GM23248 (cell line): Measurements from ENCODE around the gene GPANK1. TPM values are rescaled to one million over a fixed set of nuclear protein-coding genes. Genes with fewer than 3 reads are reported as not detected.

Experiments used
- DNase-seq: peaks from one replicate; pipeline ENCODE4 v3.0.0-alpha.2; 2015
- H2AFZ ChIP-seq: fragments of 200-600 bp; sonication (generic); 2 replicates; pipeline ENCODE4 v1.6.1; 2016; ENCODE audit warnings: antibody characterized with exemption
- H3F3A ChIP-seq: fragments of 200-600 bp; sonication (generic); 2 replicates; pipeline ENCODE4 v1.6.1; 2016; ENCODE audit warnings: mild to moderate bottlenecking, antibody characterized with exemption, mixed run types; ENCODE audit not compliant: insufficient read depth
- H3K27ac ChIP-seq: fragments of 200-600 bp; sonication (generic); 2 replicates; pipeline ENCODE4 v1.5.1; 2016; ENCODE audit warnings: mild to moderate bottlenecking
- H3K27me3 ChIP-seq: fragments of 200-600 bp; sonication (generic); replicated peaks from 2 replicates; pipeline ENCODE4 v1.6.1; 2016; ENCODE audit warnings: mild to moderate bottlenecking; ENCODE audit not compliant: insufficient read depth
- H3K36me3 ChIP-seq: fragments of 200-600 bp; sonication (generic); 2 replicates; pipeline ENCODE4 v1.6.1; 2016; ENCODE audit warnings: low read depth, mild to moderate bottlenecking
- H3K4me1 ChIP-seq: fragments of 200-600 bp; sonication (generic); 2 replicates; pipeline ENCODE4 v1.6.1; 2016; ENCODE audit warnings: mild to moderate bottlenecking; ENCODE audit not compliant: insufficient read depth
- H3K4me2 ChIP-seq: fragments of 200-600 bp; sonication (generic); one replicate; pipeline ENCODE4 v1.6.1; 2016; ENCODE audit warnings: mild to moderate bottlenecking; ENCODE audit not compliant: unreplicated experiment
- H3K4me3 ChIP-seq: fragments of 200-600 bp; sonication (generic); 2 replicates; pipeline ENCODE4 v1.5.1; 2016; ENCODE audit warnings: mild to moderate bottlenecking
- H3K79me2 ChIP-seq: fragments of 200-600 bp; sonication (generic); 2 replicates; pipeline ENCODE4 v1.6.1; 2016; ENCODE audit warnings: mild to moderate bottlenecking; ENCODE audit not compliant: insufficient read depth
- H3K9ac ChIP-seq: fragments of 200-600 bp; sonication (generic); 2 replicates; pipeline ENCODE4 v1.6.1; 2016; ENCODE audit warnings: mild to moderate bottlenecking
- H3K9me2 ChIP-seq: fragments of 200-600 bp; sonication (generic); 2 replicates; pipeline ENCODE4 v1.6.1; 2016; ENCODE audit warnings: mixed run types, mild to moderate bottlenecking, moderate library complexity; ENCODE audit not compliant: insufficient read depth
- H3K9me3 ChIP-seq: fragments of 200-600 bp; sonication (generic); one replicate; pipeline ENCODE4 v1.6.1; 2017; ENCODE audit warnings: low read depth
- H4K20me1 ChIP-seq: fragments of 200-600 bp; sonication (generic); 2 replicates; pipeline ENCODE4 v1.6.0; 2016; ENCODE audit not compliant: insufficient read depth
- EZH2 ChIP-seq: fragments of 200-600 bp; sonication (generic); IDR thresholded peaks from 2 replicates; pipeline ENCODE4 v1.6.1; 2018; ENCODE audit warnings: antibody characterized with exemption, mild to moderate bottlenecking; ENCODE audit not compliant: insufficient read depth, poor library complexity, severe bottlenecking
- EZH2phosphoT487 ChIP-seq: fragments of 200-600 bp; sonication (generic); IDR thresholded peaks from 2 replicates; pipeline ENCODE4 v1.6.1; 2018; ENCODE audit warnings: antibody characterized with exemption, moderate library complexity, mild to moderate bottlenecking, low read depth; ENCODE audit not compliant: insufficient read depth
- WGBS, 2 experiments: methylation state at CpG; one replicate each; pipeline ENCODE4 v1.1.6; 2015 to 2017; ENCODE audit warnings: low lambda C conversion rate in 2 of 2, low coverage in 1 of 2; ENCODE audit errors: missing lambda C conversion rate in 2 of 2; 5-methylcytosine and 5-hydroxymethylcytosine counted together
- in situ Hi-C: fragments of 300-500 bp; cut with MboI; formaldehyde crosslinking; loops from 2 replicates; pipeline ENCODE4 v1.15.0; 2020
- polyA plus RNA-seq: library from polyadenylated mRNA; unstranded; fragments of >200 nt; fragmentation: Nextera tagmentation; extraction: Ambion mirVana; gene quantifications from 2 replicates; pipeline ENCODE4 v1.2.1, GENCODE V29; 2016
- total RNA-seq: library from RNA; depleted of rRNA; stranded (reverse); fragments of >200 nt; shearing (Covaris generic); gene quantifications from 2 replicates; pipeline ENCODE4 v1.2.3, GENCODE V29; 2014

GPANK1 gene
- total and polyA plus RNA-seq, 2 experiments from 2014 or later, result 10.6 to 19.3 TPM

GRCh38 chr6:31663126-31663960 lies 1.5 kb downstream of the GPANK1 start:
- H3K79me2 ChIP-seq, result peaks cover 82% of the 10 kb centered on the region
- H3K9me3 ChIP-seq, result no peaks in the 10 kb centered on the region
- H2AFZ ChIP-seq, result no peak overlapping the region
- 20 to 29% methylated on average over 7 to 9 of the region's 9 CpGs for WGBS, 2 experiments
- in situ Hi-C loops, result no loop called here
- peaks cover 38% of the 10 kb centered on the region for H3F3A ChIP-seq
- no peaks in the 10 kb centered on the region for H3K27me3 ChIP-seq
- H3K36me3 ChIP-seq, result peaks cover 9% of the 10 kb centered on the region; the same call in 1 of the 2 replicates
- no peak for TF ChIP-seq EZH2phosphoT487
- TF ChIP-seq EZH2, result no peak
- peaks cover 29% of the 10 kb centered on the region for H3K4me1 ChIP-seq
- H3K27ac ChIP-seq, result peak overlapping the region; percentile 87
- H3K9me2 ChIP-seq, result no peaks in the 10 kb centered on the region
- peak overlapping the region; percentile 93 for H3K9ac ChIP-seq
- H4K20me1 ChIP-seq, result no peaks in the 10 kb centered on the region
- H3K4me3 ChIP-seq, result peak overlapping the region; percentile 89
- DNase-seq, result peak; percentile 72
- peak overlapping the region; percentile 93 for H3K4me2 ChIP-seq

DNA sequence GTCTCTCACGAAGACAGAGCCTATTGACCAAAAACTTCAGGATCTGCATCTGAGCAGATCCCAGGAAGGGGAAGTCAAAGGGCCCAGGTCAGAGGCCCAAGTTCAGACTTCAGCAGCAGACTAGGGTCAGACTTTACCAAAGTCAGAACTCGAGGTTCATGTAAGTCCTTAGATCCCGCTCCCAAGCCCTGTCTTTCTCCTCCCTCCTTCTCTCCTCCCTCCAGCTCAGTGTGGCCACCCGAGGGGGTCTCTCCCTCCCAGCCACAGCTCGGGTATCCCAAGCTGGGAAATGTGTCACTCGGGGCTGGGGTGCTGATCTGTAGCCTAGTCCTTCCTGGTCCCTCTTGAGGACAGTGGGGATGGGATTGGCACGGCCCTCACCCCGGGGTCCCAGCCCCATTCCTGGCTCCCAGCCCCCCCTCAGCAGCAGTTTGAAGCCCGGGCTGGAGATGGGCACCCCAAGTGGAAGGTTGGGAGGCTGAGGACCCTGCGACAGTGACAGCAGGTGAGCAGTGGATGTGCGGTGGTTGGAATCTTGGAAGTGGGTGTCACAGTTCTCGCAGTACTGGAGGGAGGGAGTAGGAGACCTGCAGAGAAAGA lies 2.6 kb downstream of the GPANK1 start:
- Histone ChIP-seq H3K4me2 (no peak overlapping the region), H3K36me3 (peaks cover 1% of the 10 kb centered on the region; the same call in 1 of the 2 replicates), H3K79me2 (peaks cover 82% of the 10 kb centered on the region), H3K4me1 (peaks cover 29% of the 10 kb centered on the region), H4K20me1 (no peaks in the 10 kb centered on the region), H2AFZ (no peak overlapping the region), H3K4me3 (no peak overlapping the region), H3K9me2 (no peaks in the 10 kb centered on the region), H3K9ac (no peak overlapping the region), H3K27me3 (no peaks in the 10 kb centered on the region), H3K27ac (no peak overlapping the region), H3F3A (peaks cover 38% of the 10 kb centered on the region), H3K9me3 (no peaks in the 10 kb centered on the region)
- WGBS, 2 experiments, result 75 to 76% methylated on average over 12 of the region's 12 CpGs
- DNase-seq, result no peak
- in situ Hi-C loops, result no loop called here
- TF ChIP-seq EZH2phosphoT487 (no peak), EZH2 (no peak)

- no peaks in the 10 kb centered on the region for H3K36me3 ChIP-seq
- peak overlapping the region; percentile 76 for H3K27ac ChIP-seq
- H3K27me3 ChIP-seq, result no peaks in the 10 kb centered on the region
- H3K4me2 ChIP-seq, result peak overlapping the region; percentile 97
- H3K9ac ChIP-seq, result peak overlapping the region; percentile 88
- H3K4me3 ChIP-seq, result peak overlapping the region; percentile 91
- H4K20me1 ChIP-seq, result no peaks in the 10 kb centered on the region
- H3K9me2 ChIP-seq, result no peaks in the 10 kb centered on the region
- 84 to 89% methylated on average over 12 of the region's 12 CpGs for WGBS, 2 experiments
- H3K9me3 ChIP-seq, result no peaks in the 10 kb centered on the region
- peaks cover 24% of the 10 kb centered on the region for H3K4me1 ChIP-seq
- no peak for DNase-seq
- H3K79me2 ChIP-seq, result peaks cover 82% of the 10 kb centered on the region
- H3F3A ChIP-seq, result peaks cover 33% of the 10 kb centered on the region
- peak overlapping the region; percentile 80 for H2AFZ ChIP-seq
- TF ChIP-seq EZH2phosphoT487 (no peak), EZH2 (no peak)
- in situ Hi-C loops, result no loop called here
These were observed 3.3 kb downstream of the GPANK1 start for GRCh38 chr6:31661262-31662123.
